ENCODE data around the gene ARHGEF28. TPM values are rescaled to one million over a fixed set of nuclear protein-coding genes. Genes with fewer than 3 reads are reported as not detected.

ARHGEF28 gene
- total RNA-seq, 1 experiment from 2014 or later: 0.57 TPM

- peaks cover 12 to 15% of the 10 kb centered on the region in 2 experiments for H3K4me1 Mint-ChIP-seq
- no peak overlapping the region for H3K56ac ChIP-seq (ENCODE audit: insufficient read length, low read depth, low read length)
- no peak overlapping the region for H3K23ac ChIP-seq (ENCODE audit: insufficient read length, low read depth, low read length)
- no peak overlapping the region for H2BK12ac ChIP-seq (ENCODE audit: insufficient read length, low read depth, low read length)
- no peaks in the 10 kb centered on the region for H3K27me3 ChIP-seq (ENCODE audit: insufficient read depth, low read length)
- H4K91ac ChIP-seq (ENCODE audit: insufficient read length, low read depth, low read length): no peak overlapping the region
- no peak overlapping the region for H3K4ac ChIP-seq (ENCODE audit: low read depth, low read length)
- no peak overlapping the region for H3K14ac ChIP-seq (ENCODE audit: insufficient read depth, low read length)
- no peaks in the 10 kb centered on the region for H3K9me3 Mint-ChIP-seq
- H4K8ac ChIP-seq (replicated peaks; ENCODE audit: insufficient read length, low read depth, low read length): no peak overlapping the region
- no peak overlapping the region for H3K9ac ChIP-seq (ENCODE audit: extremely low read depth, insufficient read length, low read length)
- H4K20me1 ChIP-seq (ENCODE audit: control insufficient read depth, insufficient read depth, insufficient read length): peaks cover 2% of the 10 kb centered on the region
- H3K4me2 ChIP-seq (ENCODE audit: insufficient read depth, insufficient read length, low read length): no peak overlapping the region
- no peaks in the 10 kb centered on the region for H3K27me3 Mint-ChIP-seq (ENCODE audit: low read depth)
- no peaks in the 10 kb centered on the region for H3K36me3 Mint-ChIP-seq (ENCODE audit: insufficient read depth in 1 of 3, low read depth in 3 of 3)
- no peak overlapping the region for H2BK5ac ChIP-seq (ENCODE audit: insufficient read length, low read length)
- no peak overlapping the region for H3K27ac ChIP-seq (ENCODE audit: insufficient read length, low read depth, low read length)
- peaks cover 3% of the 10 kb centered on the region; the same call in 1 of the 2 replicates for H3K4me1 ChIP-seq (ENCODE audit: insufficient read depth, low read length)
- TF ChIP-seq, protein P1, sequence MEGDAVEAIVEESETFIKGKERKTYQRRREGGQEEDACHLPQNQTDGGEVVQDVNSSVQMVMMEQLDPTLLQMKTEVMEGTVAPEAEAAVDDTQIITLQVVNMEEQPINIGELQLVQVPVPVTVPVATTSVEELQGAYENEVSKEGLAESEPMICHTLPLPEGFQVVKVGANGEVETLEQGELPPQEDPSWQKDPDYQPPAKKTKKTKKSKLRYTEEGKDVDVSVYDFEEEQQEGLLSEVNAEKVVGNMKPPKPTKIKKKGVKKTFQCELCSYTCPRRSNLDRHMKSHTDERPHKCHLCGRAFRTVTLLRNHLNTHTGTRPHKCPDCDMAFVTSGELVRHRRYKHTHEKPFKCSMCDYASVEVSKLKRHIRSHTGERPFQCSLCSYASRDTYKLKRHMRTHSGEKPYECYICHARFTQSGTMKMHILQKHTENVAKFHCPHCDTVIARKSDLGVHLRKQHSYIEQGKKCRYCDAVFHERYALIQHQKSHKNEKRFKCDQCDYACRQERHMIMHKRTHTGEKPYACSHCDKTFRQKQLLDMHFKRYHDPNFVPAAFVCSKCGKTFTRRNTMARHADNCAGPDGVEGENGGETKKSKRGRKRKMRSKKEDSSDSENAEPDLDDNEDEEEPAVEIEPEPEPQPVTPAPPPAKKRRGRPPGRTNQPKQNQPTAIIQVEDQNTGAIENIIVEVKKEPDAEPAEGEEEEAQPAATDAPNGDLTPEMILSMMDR (conservative IDR thresholded peaks at IDR 0.05): no peak
- H3K79me2 ChIP-seq (ENCODE audit: insufficient read depth, low read length): no peaks in the 10 kb centered on the region
- H3K27ac Mint-ChIP-seq: no peak overlapping the region
- no peak overlapping the region for H2AK5ac ChIP-seq (ENCODE audit: insufficient read length, low read length)
- H2BK20ac ChIP-seq (ENCODE audit: low read depth, low read length, poor library complexity, severe bottlenecking): no peak overlapping the region
- H4K5ac ChIP-seq (ENCODE audit: insufficient read length, low read depth, low read length): no peak overlapping the region
- H3K79me1 ChIP-seq (ENCODE audit: insufficient read depth, low read depth, low read length, poor library complexity, severe bottlenecking): no peaks in the 10 kb centered on the region
- no peak overlapping the region for H3K18ac ChIP-seq (ENCODE audit: insufficient read length, low read depth, low read length)
- DNase-seq: no peak
- H3T11ph ChIP-seq (ENCODE audit: low read length): no peak overlapping the region
- H3K9me3 ChIP-seq (ENCODE audit: control insufficient read depth, low read depth, low read length): no peaks in the 10 kb centered on the region
- no peak overlapping the region for H3K4me3 Mint-ChIP-seq
- no CpG with 5 or more reads among the region's 2 CpGs for WGBS (ENCODE audit: extremely low coverage, insufficient read length, low lambda C conversion rate)
- H2BK120ac ChIP-seq (ENCODE audit: low read depth, low read length, poor library complexity, severe bottlenecking): no peak overlapping the region
- H3K23me2 ChIP-seq (ENCODE audit: insufficient read length, low read depth, low read length, poor library complexity, severe bottlenecking): no peaks in the 10 kb centered on the region
- no peak overlapping the region for H2BK15ac ChIP-seq (ENCODE audit: low read depth, low read length)
- no peak overlapping the region for H2AFZ ChIP-seq (ENCODE audit: low read length)
Observed at GRCh38 chr5:73808911-73809310, 182.9 kb downstream of the ARHGEF28 start.
